Breast epithelium (tissue), 4 donors: ENCODE results near the gene PUS3. TPM values are rescaled to one million over a fixed set of nuclear protein-coding genes. Genes with fewer than 3 reads are reported as not detected.
"Not testable (repeated sequence)": the region's sequence is repeated elsewhere in the genome, so short reads cannot be mapped to it uniquely, and the experiment has no call there.

Experiments
- DNase-seq, 2 donors: peaks; one replicate each; pipeline ENCODE4 v3.0.0-alpha.2; 2019; ENCODE audit warnings: low spot score in 2 of 2
- H3K27ac ChIP-seq, 2 donors: fragments of 200-600 bp; sonication (generic) in 1 of 2; one replicate each; pipeline ENCODE4 v1.5.1; 2016 to 2019; ENCODE audit warnings: mild to moderate bottlenecking in 1 of 2
- H3K27me3 ChIP-seq, 2 donors: fragments of 200-600 bp; sonication (generic) in 1 of 2; one replicate each; pipeline versions ENCODE4 v1.5.1 to v1.6.0; 2017 to 2019; ENCODE audit warnings: control low read depth in 1 of 2, mild to moderate bottlenecking in 1 of 2
- H3K36me3 ChIP-seq: fragments of 200-600 bp; one replicate; pipeline ENCODE4 v1.5.1; 2019
- H3K4me1 ChIP-seq, 2 donors: fragments of 200-600 bp; sonication (generic); one replicate each; pipeline ENCODE4 v1.5.1; 2016 to 2019; ENCODE audit warnings: control low read depth in 1 of 2
- H3K4me3 ChIP-seq, 3 donors: fragments of 200-600 bp; sonication (generic); 1 replicate in 2 of 3; 2 replicates in 1 of 3; pipeline ENCODE4 v1.5.1; 2016 to 2019; ENCODE audit warnings: mild to moderate bottlenecking in 3 of 3, moderate library complexity in 2 of 3
- H3K9me3 ChIP-seq, 2 donors: fragments of 200-600 bp; sonication (generic) in 1 of 2; one replicate each; pipeline ENCODE4 v1.5.1; 2016 to 2019; ENCODE audit warnings: control low read depth in 1 of 2
- CTCF ChIP-seq, 3 donors: fragments of 450-650 bp; IDR thresholded peaks; one replicate each; pipeline ENCODE4 v1.5.1; 2016 to 2017; ENCODE audit warnings: antibody characterized with exemption in 3 of 3, mild to moderate bottlenecking in 3 of 3, moderate library complexity in 3 of 3
- POLR2A ChIP-seq: fragments of 450-650 bp; IDR thresholded peaks from one replicate; pipeline ENCODE4 v1.6.1; 2016; ENCODE audit warnings: antibody characterized with exemption, mild to moderate bottlenecking, moderate library complexity
- POLR2AphosphoS5 ChIP-seq, 3 donors: sonication (generic); formaldehyde crosslinking; IDR thresholded peaks; one replicate each; pipeline ENCODE4 v1.6.1; 2017; ENCODE audit warnings: antibody characterized with exemption in 3 of 3
- intact Hi-C: fragments of 100-400 bp; cut with DNase I; formaldehyde crosslinking; loops from one replicate; pipeline ENCODE4 v1.15.1; 2023; ENCODE audit warnings: low total_unique reads
- total RNA-seq, 3 donors: library from RNA; depleted of rRNA; stranded (reverse); fragments of >200 nt; gene quantifications; one replicate each; pipeline ENCODE4 v1.1.0, GENCODE V29; 2016

PUS3 gene
- total RNA-seq, 3 donors from 2014 or later = 5.6 to 10.2 (median 8.6) TPM

DNA sequence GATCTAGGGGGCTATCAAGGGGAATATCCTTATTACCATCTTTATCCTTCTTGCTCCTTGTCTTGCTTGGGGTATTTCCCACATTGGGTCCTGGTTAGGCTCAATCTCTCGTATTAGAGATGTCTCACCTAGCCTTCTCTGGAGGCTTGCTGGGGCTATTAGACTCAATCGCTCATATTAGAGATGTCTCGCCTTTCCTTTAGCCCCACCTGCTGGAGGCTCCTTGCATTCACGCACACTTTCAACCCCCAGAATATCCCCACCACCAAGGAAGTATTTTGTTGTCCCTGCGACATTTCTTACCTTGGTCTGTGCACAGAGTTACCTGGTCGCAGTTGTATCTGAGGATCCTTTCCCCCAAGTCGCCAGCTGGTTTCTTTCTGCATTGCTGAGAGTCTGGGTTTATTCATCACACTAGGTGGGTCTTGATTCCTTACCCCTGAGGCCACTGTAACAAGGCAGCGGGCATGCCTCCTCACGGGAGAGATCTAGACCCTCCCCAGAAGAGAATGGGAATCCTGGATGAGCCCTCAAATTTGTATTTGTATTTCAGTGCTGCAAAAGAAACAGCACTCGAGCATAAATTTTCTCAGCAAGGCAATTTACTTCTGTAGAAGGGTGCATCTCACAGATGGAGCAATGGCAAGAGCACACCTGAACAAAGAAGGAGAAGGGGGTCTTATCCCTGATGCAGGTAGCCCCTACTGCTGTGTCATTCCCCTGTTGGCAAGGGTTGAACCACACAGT lies 31.4 kb downstream of the PUS3 start:
- Histone ChIP-seq H3K36me3 (no peaks in the 10 kb centered on the region), H3K4me3 (no peak overlapping the region), H3K4me1 (no peaks in the 10 kb centered on the region), H3K9me3 (no peaks in the 10 kb centered on the region), H3K27me3 (no peaks in the 10 kb centered on the region), H3K27ac (no peak overlapping the region)
- DNase-seq = no peak
- intact Hi-C loops = no loop called here
- TF ChIP-seq POLR2A (no peak), POLR2AphosphoS5 (IDR thresholded peaks at IDR 0.05) (no peak)

DNA sequence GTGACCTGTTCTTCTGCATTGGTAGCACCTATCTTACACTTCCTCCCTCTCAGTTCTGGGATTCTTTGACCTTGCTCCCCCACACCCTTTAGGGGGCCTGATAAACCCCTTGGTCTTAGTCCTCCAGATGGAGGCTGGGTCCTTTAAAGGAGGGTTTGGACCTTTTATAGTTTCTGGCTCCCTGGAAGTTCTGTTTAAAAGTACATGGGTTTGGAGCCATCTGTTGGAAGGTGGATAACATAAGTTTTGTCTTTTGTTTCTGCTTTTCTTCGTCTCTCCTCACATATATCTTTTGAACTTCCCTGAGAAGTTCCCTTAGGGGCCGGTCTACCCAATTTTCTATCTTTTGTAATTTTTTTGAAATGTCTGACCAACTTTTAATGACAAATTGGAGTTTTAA lies 33.5 kb downstream of the PUS3 start:
- H3K36me3 ChIP-seq = no peaks in the 10 kb centered on the region
- H3K4me3 ChIP-seq = no peak overlapping the region
- H3K4me1 ChIP-seq = no peaks in the 10 kb centered on the region
- no peak overlapping the region for H3K27ac ChIP-seq
- no peak for DNase-seq
- H3K27me3 ChIP-seq = no peaks in the 10 kb centered on the region
- TF ChIP-seq POLR2A (no peak), CTCF (IDR thresholded peaks at IDR 0.05) (no peak), POLR2AphosphoS5 (IDR thresholded peaks at IDR 0.05) (no peak)
- intact Hi-C loops = loop anchor here (5.0 kb wide), 1 partner anchor 1002 kb away; the partner anchor contains the start of gene ROBO3
- no peaks in the 10 kb centered on the region for H3K9me3 ChIP-seq

DNA sequence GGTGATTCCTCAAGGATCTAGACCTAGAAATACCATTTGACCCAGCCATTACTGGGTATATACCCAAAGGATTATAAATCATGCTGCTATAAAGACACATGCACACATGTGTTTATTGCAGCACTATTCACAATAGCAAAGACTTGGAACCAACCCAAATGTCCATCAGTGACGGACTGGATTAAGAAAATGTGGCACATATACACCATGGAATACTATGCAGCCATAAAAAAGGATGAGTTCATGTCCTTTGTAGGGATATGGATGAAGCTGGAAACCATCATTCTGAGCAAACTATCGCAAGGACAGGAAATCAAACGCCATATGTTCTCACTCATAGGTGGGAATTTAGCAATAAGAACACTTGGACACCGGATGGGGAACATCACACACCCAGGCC lies 37.7 kb downstream of the PUS3 start:
- H3K9me3 ChIP-seq, H3K27ac ChIP-seq, H3K4me3 ChIP-seq, H3K36me3 ChIP-seq, H3K4me1 ChIP-seq, DNase-seq, H3K27me3 ChIP-seq: not testable (repeated sequence)
- intact Hi-C loops = loop anchor here (5.0 kb wide), 1 partner anchor 998 kb away; the partner anchor contains the start of gene ROBO3

DNA sequence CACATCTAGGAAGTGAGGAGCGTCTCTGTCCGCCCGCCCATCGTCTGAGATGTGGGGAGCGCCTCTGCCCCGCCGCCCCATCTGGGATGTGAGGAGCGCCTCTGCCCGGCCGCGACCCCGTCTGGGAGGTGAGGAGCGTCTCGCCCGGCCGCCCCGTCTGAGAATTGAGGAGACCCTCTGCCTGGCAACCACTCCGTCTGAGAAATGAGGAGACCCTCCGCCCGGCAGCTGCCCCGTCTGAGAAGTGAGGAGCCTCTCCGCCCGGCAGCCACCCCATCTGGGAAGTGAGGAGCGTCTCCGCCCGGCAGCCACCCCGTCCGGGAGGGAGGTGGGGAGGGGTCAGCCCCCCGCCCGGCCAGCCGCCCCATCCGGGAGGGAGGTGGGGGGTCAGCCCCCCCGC lies 40.2 kb downstream of the PUS3 start:
- H3K27ac ChIP-seq, H3K27me3 ChIP-seq, DNase-seq, intact Hi-C loops, H3K4me1 ChIP-seq, H3K4me3 ChIP-seq, H3K9me3 ChIP-seq, H3K36me3 ChIP-seq: not testable (repeated sequence)

- H3K4me3 ChIP-seq, H3K4me1 ChIP-seq, H3K27ac ChIP-seq, H3K27me3 ChIP-seq, intact Hi-C loops, H3K36me3 ChIP-seq, DNase-seq: not testable (repeated sequence)
- H3K9me3 ChIP-seq = peaks cover 6 to 24% of the 10 kb centered on the region in 2 donors
These were observed 45.3 kb downstream of the PUS3 start for GRCh38 chr11:125857670-125858069.

DNA sequence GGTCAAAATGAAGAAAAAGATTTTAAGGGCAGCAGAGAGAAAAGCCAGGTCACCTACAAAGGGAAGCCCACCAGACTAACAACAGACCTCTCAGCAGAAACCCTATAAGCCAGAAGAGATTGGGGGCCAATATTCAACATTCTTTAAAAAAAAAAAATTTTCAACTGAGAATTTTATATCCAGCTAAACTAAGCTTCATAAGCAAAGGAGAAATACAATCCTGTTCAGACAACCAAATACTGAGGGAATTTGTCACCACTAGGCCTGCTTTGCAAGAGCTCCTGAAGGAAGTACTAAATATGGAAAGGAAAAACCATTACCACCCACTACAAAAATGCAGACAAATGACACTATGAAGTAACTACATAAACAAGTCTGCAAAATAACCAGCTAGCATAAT lies 56.8 kb downstream of the PUS3 start:
- Histone ChIP-seq H3K36me3 (no peaks in the 10 kb centered on the region), H3K4me1 (no peaks in the 10 kb centered on the region), H3K27me3 (no peaks in the 10 kb centered on the region), H3K27ac (no peak overlapping the region), H3K4me3 (no peak overlapping the region), H3K9me3 (peaks cover 20 to 35% of the 10 kb centered on the region in 2 donors)
- no peak for DNase-seq
- intact Hi-C loops = no loop called here
- TF ChIP-seq POLR2A (no peak), POLR2AphosphoS5 (IDR thresholded peaks at IDR 0.05) (no peak), CTCF (IDR thresholded peaks at IDR 0.05) (no peak)

Other genes with a start within 250 kb of the PUS3 start
- under 1 TPM in 1 of 3 donors, not detected in 2; 0.29 TPM for gene ACRV1, start 222.4 kb downstream of the PUS3 start, total RNA-seq
- gene PATE1, start 156.9 kb downstream of the PUS3 start, total RNA-seq = not detected
- gene PATE2, start 124.4 kb downstream of the PUS3 start, total RNA-seq = 1 to 10 TPM in 1 of 3 donors, under 1 TPM in 1, not detected in 1; 0.32 to 2.8 TPM
- not detected for gene PATE3, start 115.1 kb downstream of the PUS3 start, total RNA-seq
- gene PATE4, start 69.9 kb downstream of the PUS3 start, total RNA-seq = not detected
- gene HYLS1, start 15.5 kb downstream of the PUS3 start, total RNA-seq = 1 to 10 TPM; 2.7 to 6.9 (median 3.6) TPM
- under 1 TPM in 1 of 3 donors, not detected in 2; 0.29 TPM for gene DDX25, start 1.3 kb upstream of the PUS3 start, total RNA-seq
- 1 to 10 TPM in 2 of 3 donors, not detected in 1; 3.6 to 4.1 TPM for gene VSIG10L2, start 42.8 kb upstream of the PUS3 start, total RNA-seq
- gene CDON, start 159.7 kb upstream of the PUS3 start, total RNA-seq = 10 to 100 TPM; 14.9 to 29.3 (median 26.5) TPM